ENCODE results near the gene DENND2A. TPM values are rescaled to one million over a fixed set of nuclear protein-coding genes. Genes with fewer than 3 reads are reported as not detected.

The DENND2A gene
- total RNA-seq, 1 experiment from 2014 or later: not detected

DNA sequence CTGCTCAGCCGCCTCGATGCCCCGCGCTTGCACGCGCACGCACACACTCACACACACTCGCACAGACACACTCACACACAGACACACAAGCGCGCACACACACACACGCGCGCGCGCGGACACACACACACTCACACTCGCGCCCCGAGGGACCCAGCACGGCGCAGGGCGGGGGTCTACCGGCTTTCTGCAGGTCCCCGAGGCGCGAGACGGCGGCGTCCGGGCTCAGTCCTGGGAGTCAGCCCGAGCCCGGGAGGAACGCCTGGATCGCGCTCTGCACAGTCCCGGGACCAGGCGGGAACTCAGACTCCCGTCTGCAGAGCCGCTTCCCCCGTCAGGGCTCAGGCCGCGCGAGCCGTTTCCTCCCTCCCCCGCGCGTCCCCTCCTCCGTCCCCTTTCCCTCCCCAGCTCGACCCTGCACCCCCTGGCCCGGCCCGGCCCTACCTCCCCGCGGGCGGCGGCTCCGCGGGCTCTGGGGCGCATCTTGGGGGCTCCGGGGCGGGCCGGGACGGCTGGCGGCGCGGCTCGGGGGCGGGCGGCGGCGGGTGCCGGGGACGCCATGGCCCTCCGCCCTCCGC is 464 bp downstream of the DENND2A start:
- Mint-ChIP-seq H3K36me3 (ENCODE audit: insufficient read depth, unreplicated experiment) (peaks cover 5% of the 10 kb centered on the region), H3K27me3 (ENCODE audit: unreplicated experiment) (peaks cover 78% of the 10 kb centered on the region), H3K4me3 (ENCODE audit: low read depth, unreplicated experiment) (peak overlapping the region; percentile 67), H3K27ac (ENCODE audit: unreplicated experiment) (no peak overlapping the region), H3K9me3 (ENCODE audit: low read depth, unreplicated experiment) (no peaks in the 10 kb centered on the region), H3K4me1 (ENCODE audit: low read depth, unreplicated experiment) (peaks cover 7% of the 10 kb centered on the region)
- CTCF ChIA-PET: no interaction called here
- intact Hi-C loops (cut with micrococcal nuclease; ENCODE audit: unreplicated experiment): no loop called here
- TF ChIP-seq, protein P1, sequence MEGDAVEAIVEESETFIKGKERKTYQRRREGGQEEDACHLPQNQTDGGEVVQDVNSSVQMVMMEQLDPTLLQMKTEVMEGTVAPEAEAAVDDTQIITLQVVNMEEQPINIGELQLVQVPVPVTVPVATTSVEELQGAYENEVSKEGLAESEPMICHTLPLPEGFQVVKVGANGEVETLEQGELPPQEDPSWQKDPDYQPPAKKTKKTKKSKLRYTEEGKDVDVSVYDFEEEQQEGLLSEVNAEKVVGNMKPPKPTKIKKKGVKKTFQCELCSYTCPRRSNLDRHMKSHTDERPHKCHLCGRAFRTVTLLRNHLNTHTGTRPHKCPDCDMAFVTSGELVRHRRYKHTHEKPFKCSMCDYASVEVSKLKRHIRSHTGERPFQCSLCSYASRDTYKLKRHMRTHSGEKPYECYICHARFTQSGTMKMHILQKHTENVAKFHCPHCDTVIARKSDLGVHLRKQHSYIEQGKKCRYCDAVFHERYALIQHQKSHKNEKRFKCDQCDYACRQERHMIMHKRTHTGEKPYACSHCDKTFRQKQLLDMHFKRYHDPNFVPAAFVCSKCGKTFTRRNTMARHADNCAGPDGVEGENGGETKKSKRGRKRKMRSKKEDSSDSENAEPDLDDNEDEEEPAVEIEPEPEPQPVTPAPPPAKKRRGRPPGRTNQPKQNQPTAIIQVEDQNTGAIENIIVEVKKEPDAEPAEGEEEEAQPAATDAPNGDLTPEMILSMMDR (IDR thresholded peaks at IDR 0.05; ENCODE audit: unreplicated experiment): no peak
- no TSS peak for BruUV-seq (replicated peaks)
- no peak for DNase-seq

DNA sequence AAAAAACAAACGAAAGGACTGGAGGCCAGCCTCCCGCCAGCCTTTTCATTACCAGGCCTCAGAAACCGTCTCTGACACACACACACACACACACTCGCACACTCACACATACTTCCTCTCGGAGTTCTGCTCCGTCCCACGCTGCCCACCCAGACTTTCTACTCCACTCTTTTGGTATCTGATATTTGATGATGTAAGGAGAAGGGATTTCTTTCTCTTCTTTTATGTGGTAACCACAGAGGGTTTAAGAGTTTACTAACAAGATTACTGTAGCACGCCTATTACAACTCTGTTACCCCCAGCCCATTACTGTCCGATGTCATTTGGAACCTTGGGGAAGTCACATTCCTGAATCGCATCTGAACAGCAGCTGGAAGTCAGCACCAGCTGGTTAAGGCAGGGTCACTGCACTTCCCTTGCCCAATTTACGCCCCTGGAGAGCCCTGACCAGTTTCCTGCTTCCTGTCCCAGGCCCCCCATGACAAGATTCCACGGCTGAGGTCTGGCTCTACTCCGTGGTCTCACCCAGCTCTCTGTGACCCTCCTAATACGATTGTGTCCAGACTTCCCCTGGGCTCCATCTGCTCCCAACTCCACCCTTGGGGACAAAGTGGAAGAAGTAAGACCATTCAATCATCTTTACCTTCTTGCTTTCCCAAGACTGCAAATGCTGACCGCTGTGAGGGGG is 1.1 kb downstream of the DENND2A start:
- DNase-seq: no peak
- H3K4me3 Mint-ChIP-seq (ENCODE audit: low read depth, unreplicated experiment): peak overlapping the region; percentile 67
- no TSS peak for BruUV-seq (replicated peaks)
- no peak overlapping the region for H3K27ac Mint-ChIP-seq (ENCODE audit: unreplicated experiment)
- H3K36me3 Mint-ChIP-seq (ENCODE audit: insufficient read depth, unreplicated experiment): peaks cover 5% of the 10 kb centered on the region
- CTCF ChIA-PET: no interaction called here
- intact Hi-C loops (cut with micrococcal nuclease; ENCODE audit: unreplicated experiment): no loop called here
- TF ChIP-seq, protein P1 (IDR thresholded peaks at IDR 0.05; ENCODE audit: unreplicated experiment): no peak
- no peaks in the 10 kb centered on the region for H3K9me3 Mint-ChIP-seq (ENCODE audit: low read depth, unreplicated experiment)
- H3K4me1 Mint-ChIP-seq (ENCODE audit: low read depth, unreplicated experiment): peaks cover 7% of the 10 kb centered on the region
- H3K27me3 Mint-ChIP-seq (ENCODE audit: unreplicated experiment): peaks cover 78% of the 10 kb centered on the region

DNA sequence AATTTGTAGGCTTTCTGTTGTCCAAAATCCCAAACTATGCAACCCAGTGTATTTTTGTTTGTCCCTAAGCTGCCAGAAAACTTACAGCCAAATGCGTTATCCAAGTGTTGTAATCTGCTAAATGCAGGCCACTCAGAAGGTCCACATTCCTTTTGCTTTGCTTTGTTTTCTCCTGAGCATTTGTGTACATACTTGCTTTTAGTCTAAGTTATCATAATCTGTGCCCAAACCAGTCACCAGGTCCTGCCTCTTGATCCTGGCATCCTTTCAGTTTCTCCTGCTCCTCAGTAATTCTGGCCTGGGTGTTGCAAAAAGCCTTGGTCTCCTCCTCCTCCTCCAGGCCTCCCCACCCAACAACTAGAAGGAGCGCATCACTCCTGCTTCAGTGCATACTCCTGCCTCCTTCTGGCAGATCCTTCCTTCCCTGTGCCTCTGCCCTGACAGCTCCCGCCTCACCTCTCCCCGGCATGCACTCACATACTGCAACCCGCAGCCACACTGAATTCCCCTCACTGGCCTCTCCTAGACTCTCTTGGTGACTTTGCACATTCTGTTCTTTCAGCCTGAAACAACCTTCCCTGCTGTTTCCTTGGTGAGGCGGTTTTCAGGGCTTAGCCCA is 2.3 kb downstream of the DENND2A start:
- Mint-ChIP-seq H3K4me3 (ENCODE audit: low read depth, unreplicated experiment) (no peak overlapping the region), H3K4me1 (ENCODE audit: low read depth, unreplicated experiment) (peaks cover 7% of the 10 kb centered on the region), H3K27me3 (ENCODE audit: unreplicated experiment) (peaks cover 68% of the 10 kb centered on the region), H3K36me3 (ENCODE audit: insufficient read depth, unreplicated experiment) (peaks cover 5% of the 10 kb centered on the region), H3K27ac (ENCODE audit: unreplicated experiment) (no peak overlapping the region), H3K9me3 (ENCODE audit: low read depth, unreplicated experiment) (no peaks in the 10 kb centered on the region)
- no peak for DNase-seq
- intact Hi-C loops (cut with micrococcal nuclease; ENCODE audit: unreplicated experiment): no loop called here
- no TSS peak for BruUV-seq (replicated peaks)
- CTCF ChIA-PET: no interaction called here
- TF ChIP-seq, protein P1 (IDR thresholded peaks at IDR 0.05; ENCODE audit: unreplicated experiment): no peak

DNA sequence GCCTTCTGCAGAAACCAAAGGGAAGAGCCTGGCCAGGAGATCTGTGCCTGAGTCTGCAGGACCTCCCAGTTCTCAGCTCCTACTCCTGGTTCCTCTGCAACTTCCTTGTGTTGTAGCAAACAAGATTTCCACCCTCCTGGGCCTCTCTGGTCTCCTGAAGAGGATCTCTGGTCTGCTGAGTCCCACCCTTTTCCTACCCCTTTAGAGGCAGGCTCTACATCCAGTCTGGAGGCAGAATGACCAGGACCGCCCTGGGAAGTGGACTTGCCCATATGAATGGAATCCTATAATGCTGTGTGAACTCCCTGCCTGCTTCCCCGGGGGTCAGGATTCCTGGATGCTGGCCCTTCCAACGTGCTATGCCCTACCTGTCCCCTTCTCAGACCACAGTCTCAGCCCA is 3.2 kb downstream of the DENND2A start:
- Mint-ChIP-seq H3K27ac (ENCODE audit: unreplicated experiment) (no peak overlapping the region), H3K4me1 (ENCODE audit: low read depth, unreplicated experiment) (peaks cover 7% of the 10 kb centered on the region), H3K27me3 (ENCODE audit: unreplicated experiment) (peaks cover 64% of the 10 kb centered on the region), H3K4me3 (ENCODE audit: low read depth, unreplicated experiment) (no peak overlapping the region), H3K36me3 (ENCODE audit: insufficient read depth, unreplicated experiment) (peaks cover 5% of the 10 kb centered on the region), H3K9me3 (ENCODE audit: low read depth, unreplicated experiment) (no peaks in the 10 kb centered on the region)
- BruUV-seq (replicated peaks): no TSS peak
- intact Hi-C loops (cut with micrococcal nuclease; ENCODE audit: unreplicated experiment): no loop called here
- DNase-seq: no peak
- CTCF ChIA-PET: no interaction called here
- TF ChIP-seq, protein P1 (IDR thresholded peaks at IDR 0.05; ENCODE audit: unreplicated experiment): no peak
